Stimulated activated naive B cell treated with anti-CD40 and anti-IgM and Interleukin-4, amounts not matched to agents 10 μg/mL and 1 μg/mL and 100 μg/mL, for 72 hours (primary cell): ENCODE results near the gene PLCL2.
A peak's percentile ranks its signal among the peaks of the same experiment; 100 is the strongest.

Source experiments
- ATAC-seq, 2 donors: fragments of 150-1000 bp; cut with Tn5 transposase; replicated peaks; 2 replicates each; pipeline ENCODE4 v1.10.0; 2021; ENCODE audit warnings: moderate library complexity in 1 of 2
- DNase-seq: peaks from one replicate; pipeline ENCODE4 v3.0.0; 2021
- H3K27ac Mint-ChIP-seq: one replicate; pipeline ENCODE4 v1.8.0; 2022; ENCODE audit warnings: mild to moderate bottlenecking, mixed read lengths
- H3K27me3 Mint-ChIP-seq, 2 donors: one replicate each; pipeline ENCODE4 v1.8.0; 2022; ENCODE audit warnings: mixed read lengths in 2 of 2
- H3K36me3 Mint-ChIP-seq, 2 donors: one replicate each; pipeline ENCODE4 v1.8.0; 2022; ENCODE audit warnings: mixed read lengths in 2 of 2, mild to moderate bottlenecking in 1 of 2
- H3K4me1 Mint-ChIP-seq, 2 donors: one replicate each; pipeline ENCODE4 v1.8.0; 2022; ENCODE audit warnings: mixed read lengths in 2 of 2, mild to moderate bottlenecking in 1 of 2
- H3K4me3 Mint-ChIP-seq, 2 donors: one replicate each; pipeline ENCODE4 v1.8.0; 2022; ENCODE audit warnings: mild to moderate bottlenecking in 2 of 2, mixed read lengths in 2 of 2, moderate library complexity in 1 of 2
- H3K9me3 Mint-ChIP-seq, 2 donors: one replicate each; pipeline ENCODE4 v1.8.0; 2022; ENCODE audit warnings: mixed read lengths in 2 of 2, mild to moderate bottlenecking in 1 of 2

PLCL2 gene

DNA sequence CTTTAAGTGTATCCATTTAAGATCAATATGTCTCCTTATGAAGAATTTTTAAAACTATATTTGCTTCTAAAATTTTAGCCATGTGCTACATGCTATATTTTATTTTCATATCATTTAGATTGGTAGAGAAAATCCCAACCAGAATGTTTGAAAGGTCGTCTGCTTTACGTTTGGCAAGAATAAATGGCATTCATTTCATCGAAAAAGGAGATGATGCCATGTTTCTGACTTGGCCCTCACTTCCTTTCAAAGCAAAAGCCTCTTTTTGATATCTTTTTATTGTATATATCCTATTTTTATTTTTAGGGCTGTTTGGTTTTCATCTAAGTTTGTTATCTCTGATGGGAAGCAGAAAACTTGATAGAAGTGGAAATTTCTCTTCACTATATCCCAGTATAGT is 176.2 kb downstream of the PLCL2 start:
- H3K4me1 Mint-ChIP-seq, result peaks cover 7 to 13% of the 10 kb centered on the region in 2 donors
- H3K4me3 Mint-ChIP-seq, result no peak overlapping the region
- no peak overlapping the region for H3K27ac Mint-ChIP-seq
- ATAC-seq (no peak), DNase-seq (no peak)
- no peaks in the 10 kb centered on the region for H3K27me3 Mint-ChIP-seq
- H3K36me3 Mint-ChIP-seq, result peaks cover 33 to 48% of the 10 kb centered on the region in 2 donors
- peaks cover 0 to 2% of the 10 kb centered on the region in 2 donors for H3K9me3 Mint-ChIP-seq

DNA sequence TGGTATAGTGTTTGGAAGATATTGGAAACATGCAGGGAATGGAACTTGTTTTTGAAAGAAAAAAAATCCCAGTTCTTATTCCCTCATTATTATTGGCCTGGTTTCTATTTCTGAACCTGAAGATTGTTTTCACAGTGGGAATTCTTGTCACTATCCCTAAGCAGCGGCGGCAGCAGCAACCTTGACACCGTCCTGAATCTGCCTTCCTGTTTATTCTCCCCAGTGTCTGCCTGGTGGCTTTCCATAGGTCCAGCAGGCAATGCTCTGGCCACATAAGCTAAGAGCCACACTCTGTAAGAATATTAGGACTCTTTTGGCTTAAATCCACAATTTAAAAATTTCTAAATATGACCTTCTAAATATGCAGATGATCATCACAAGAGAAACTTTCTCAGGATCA is 178.0 kb downstream of the PLCL2 start:
- H3K36me3 Mint-ChIP-seq, result peaks cover 29 to 47% of the 10 kb centered on the region in 2 donors
- DNase-seq, result no peak
- H3K4me3 Mint-ChIP-seq, result no peak overlapping the region
- H3K27ac Mint-ChIP-seq, result no peak overlapping the region
- H3K4me1 Mint-ChIP-seq, result peaks cover 7 to 13% of the 10 kb centered on the region in 2 donors
- peaks cover 0 to 2% of the 10 kb centered on the region in 2 donors for H3K9me3 Mint-ChIP-seq
- H3K27me3 Mint-ChIP-seq, result no peaks in the 10 kb centered on the region
- ATAC-seq, result no peak

DNA sequence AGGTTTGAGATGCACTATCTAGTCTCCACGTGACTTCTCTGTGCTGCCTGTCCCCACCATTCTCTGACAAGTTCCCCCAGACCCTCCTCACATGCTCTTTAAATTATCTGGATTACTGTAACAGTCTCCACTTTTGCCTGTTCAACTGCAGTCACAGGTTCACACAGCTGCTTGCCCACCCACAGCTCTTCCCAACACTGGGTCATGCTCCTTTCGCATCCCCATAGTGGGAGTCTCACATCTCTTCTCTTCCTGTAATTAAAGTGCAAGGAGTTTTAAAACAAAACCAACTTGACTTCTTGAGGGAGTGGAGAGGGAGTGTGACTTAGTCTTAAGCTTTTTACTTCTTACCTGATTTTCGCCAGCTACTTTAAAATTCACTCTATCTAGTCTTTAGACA is 178.8 kb downstream of the PLCL2 start:
- Mint-ChIP-seq H3K9me3 (peaks cover 0 to 2% of the 10 kb centered on the region in 2 donors), H3K27ac (peak overlapping the region; percentile 61), H3K4me1 (peaks cover 7 to 13% of the 10 kb centered on the region in 2 donors), H3K27me3 (no peaks in the 10 kb centered on the region), H3K4me3 (no peak overlapping the region), H3K36me3 (peaks cover 29 to 46% of the 10 kb centered on the region in 2 donors)
- no peak for ATAC-seq
- no peak for DNase-seq

- ATAC-seq (no peak), DNase-seq (no peak)
- no peak overlapping the region for H3K27ac Mint-ChIP-seq
- H3K4me1 Mint-ChIP-seq, result peaks cover 8 to 13% of the 10 kb centered on the region in 2 donors
- peaks cover 0 to 2% of the 10 kb centered on the region in 2 donors for H3K9me3 Mint-ChIP-seq
- no peaks in the 10 kb centered on the region for H3K27me3 Mint-ChIP-seq
- H3K4me3 Mint-ChIP-seq, result no peak overlapping the region
- peaks cover 36 to 48% of the 10 kb centered on the region in 2 donors for H3K36me3 Mint-ChIP-seq
Measured at GRCh38 chr3:17065315-17065714, 180.6 kb downstream of the PLCL2 start.

GRCh38 chr3:17065881-17066280 is 181.1 kb downstream of the PLCL2 start:
- ATAC-seq (no peak), DNase-seq (no peak)

DNA sequence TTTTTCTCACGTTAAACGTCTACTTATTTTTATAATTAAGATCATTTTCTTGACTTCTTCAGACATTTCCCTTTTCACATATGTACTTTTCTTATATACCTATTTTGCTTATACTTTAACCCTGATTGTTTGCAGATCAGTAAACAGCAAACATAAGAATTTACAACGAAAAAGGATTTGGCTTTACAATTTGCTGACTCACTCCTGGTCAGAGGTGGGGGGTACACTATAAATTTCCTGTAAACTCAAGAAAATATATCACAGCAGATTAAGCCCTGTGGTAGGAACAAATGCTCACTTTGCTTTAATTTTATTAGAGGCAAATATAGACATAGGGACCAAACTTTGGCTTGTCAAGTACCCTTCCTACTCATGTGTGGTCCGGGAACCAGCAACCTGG is 185.0 kb downstream of the PLCL2 start:
- peaks cover 6 to 9% of the 10 kb centered on the region in 2 donors for H3K4me1 Mint-ChIP-seq
- no peak overlapping the region for H3K4me3 Mint-ChIP-seq
- H3K9me3 Mint-ChIP-seq, result peaks cover 0 to 2% of the 10 kb centered on the region in 2 donors
- ATAC-seq, result no peak
- no peaks in the 10 kb centered on the region for H3K27me3 Mint-ChIP-seq
- DNase-seq, result no peak
- no peak overlapping the region for H3K27ac Mint-ChIP-seq
- peaks cover 32 to 53% of the 10 kb centered on the region in 2 donors for H3K36me3 Mint-ChIP-seq

More at GRCh38 chr3:17065881-17066280, 181.1 kb downstream of the PLCL2 start:
- H3K4me1 Mint-ChIP-seq, result peaks cover 9 to 13% of the 10 kb centered on the region in 2 donors
- peaks cover 40 to 53% of the 10 kb centered on the region in 2 donors for H3K36me3 Mint-ChIP-seq
- H3K27me3 Mint-ChIP-seq, result no peaks in the 10 kb centered on the region
- peaks cover 0 to 2% of the 10 kb centered on the region in 2 donors for H3K9me3 Mint-ChIP-seq
- no peak overlapping the region for H3K4me3 Mint-ChIP-seq
- H3K27ac Mint-ChIP-seq, result no peak overlapping the region

GRCh38 chr3:17070161-17070959 is 185.6 kb downstream of the PLCL2 start:
- Mint-ChIP-seq H3K27me3 (no peaks in the 10 kb centered on the region), H3K9me3 (peaks cover 0 to 2% of the 10 kb centered on the region in 2 donors), H3K27ac (peak overlapping the region; percentile 39), H3K36me3 (peaks cover 34 to 54% of the 10 kb centered on the region in 2 donors), H3K4me1 (peaks cover 6 to 9% of the 10 kb centered on the region in 2 donors), H3K4me3 (no peak overlapping the region)
- ATAC-seq (no peak), DNase-seq (no peak)

GRCh38 chr3:17074559-17074958 is 189.8 kb downstream of the PLCL2 start:
- DNase-seq, result no peak
- no peak for ATAC-seq
- peaks cover 0 to 2% of the 10 kb centered on the region in 2 donors for H3K9me3 Mint-ChIP-seq
- H3K4me3 Mint-ChIP-seq, result no peak overlapping the region
- no peak overlapping the region for H3K27ac Mint-ChIP-seq
- H3K27me3 Mint-ChIP-seq, result no peaks in the 10 kb centered on the region
- H3K36me3 Mint-ChIP-seq, result peaks cover 39 to 56% of the 10 kb centered on the region in 2 donors
- H3K4me1 Mint-ChIP-seq, result peaks cover 6 to 24% of the 10 kb centered on the region in 2 donors

- DNase-seq (no peak), ATAC-seq (no peak)
- no peak overlapping the region for H3K27ac Mint-ChIP-seq
- H3K9me3 Mint-ChIP-seq, result peaks cover 0 to 2% of the 10 kb centered on the region in 2 donors
- no peak overlapping the region for H3K4me3 Mint-ChIP-seq
- peaks cover 4 to 24% of the 10 kb centered on the region in 2 donors for H3K4me1 Mint-ChIP-seq
- no peaks in the 10 kb centered on the region for H3K27me3 Mint-ChIP-seq
- peaks cover 44 to 58% of the 10 kb centered on the region in 2 donors for H3K36me3 Mint-ChIP-seq
Measured at GRCh38 chr3:17075358-17075757, 190.6 kb downstream of the PLCL2 start.

DNA sequence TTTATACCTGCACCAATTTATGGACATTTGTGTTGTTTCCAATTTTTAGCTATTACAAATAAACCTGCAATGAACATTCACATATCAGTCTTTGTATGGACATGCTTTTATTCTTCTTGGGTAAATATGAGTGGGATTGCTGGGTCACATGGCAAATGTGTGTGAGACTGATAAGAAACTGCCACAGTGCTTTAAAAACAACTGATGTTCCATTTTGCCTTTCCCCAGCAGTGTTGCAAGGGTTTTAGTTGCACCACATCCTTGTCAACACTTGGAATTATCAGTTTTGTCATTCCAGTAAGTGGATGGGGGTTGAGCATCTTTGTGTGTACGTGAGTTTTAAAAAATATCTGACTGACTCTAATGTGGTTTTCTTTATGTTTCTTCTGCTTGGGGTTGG is 191.2 kb downstream of the PLCL2 start:
- DNase-seq (no peak), ATAC-seq (no peak)
- no peak overlapping the region for H3K4me3 Mint-ChIP-seq
- peaks cover 4 to 24% of the 10 kb centered on the region in 2 donors for H3K4me1 Mint-ChIP-seq
- no peaks in the 10 kb centered on the region for H3K27me3 Mint-ChIP-seq
- H3K9me3 Mint-ChIP-seq, result peaks cover 0 to 2% of the 10 kb centered on the region in 2 donors
- no peak overlapping the region for H3K27ac Mint-ChIP-seq
- H3K36me3 Mint-ChIP-seq, result peaks cover 42 to 55% of the 10 kb centered on the region in 2 donors

DNA sequence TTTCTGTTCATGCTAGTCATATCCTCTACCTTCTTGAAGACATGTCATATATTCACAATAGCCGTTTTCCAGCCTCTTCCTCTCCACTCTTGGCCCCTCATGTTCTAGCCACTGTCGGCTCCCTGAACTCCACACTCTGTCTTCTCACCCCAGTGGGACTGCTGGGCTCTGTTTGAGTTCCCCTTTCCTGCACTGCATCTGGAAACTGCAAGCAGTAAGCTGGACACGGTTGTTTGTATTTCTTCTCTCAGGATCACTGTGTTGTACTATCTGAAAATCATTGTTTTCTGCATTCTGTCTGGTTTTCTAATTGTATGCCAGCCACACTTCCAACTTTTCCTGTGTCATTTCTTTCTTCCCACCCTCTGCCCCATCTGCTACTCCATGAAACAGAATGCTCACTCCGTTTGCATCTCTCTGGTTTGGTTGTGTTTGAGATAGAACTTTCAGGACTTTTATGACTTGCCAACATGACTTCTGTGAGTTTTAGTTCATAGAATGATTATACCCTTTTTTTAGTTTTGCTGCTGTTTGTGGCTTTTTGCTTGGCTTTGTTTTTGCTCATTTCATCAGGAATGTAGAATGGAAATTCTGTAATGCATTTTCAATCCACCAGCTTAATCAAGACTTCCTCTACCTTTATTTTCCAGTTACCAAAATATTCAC is 192.3 kb downstream of the PLCL2 start:
- Mint-ChIP-seq H3K9me3 (peaks cover 0 to 2% of the 10 kb centered on the region in 2 donors), H3K4me3 (no peak overlapping the region), H3K27ac (no peak overlapping the region), H3K4me1 (peaks cover 4 to 24% of the 10 kb centered on the region in 2 donors), H3K36me3 (peaks cover 45 to 59% of the 10 kb centered on the region in 2 donors), H3K27me3 (no peaks in the 10 kb centered on the region)
- no peak for ATAC-seq
- DNase-seq, result no peak

DNA sequence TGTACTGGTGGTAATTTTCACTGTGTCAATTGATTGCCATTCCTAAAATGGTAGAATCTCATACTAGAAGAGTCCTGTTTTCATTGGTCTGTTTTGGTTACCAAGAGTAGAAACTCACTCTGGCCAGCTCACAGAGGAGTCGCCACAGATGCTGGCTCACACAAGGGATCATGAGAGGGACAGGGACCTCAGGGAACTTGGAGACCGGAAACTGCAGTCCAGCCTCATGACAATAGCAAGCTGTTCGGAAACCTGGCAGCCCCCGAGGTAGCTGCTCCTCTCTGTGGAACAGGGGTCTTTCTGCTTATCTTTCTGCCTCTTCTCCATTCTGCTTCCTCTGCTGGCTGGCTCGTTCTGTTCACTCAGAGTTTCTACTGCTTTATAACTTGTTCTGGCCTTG is 192.9 kb downstream of the PLCL2 start:
- no peak overlapping the region for H3K4me3 Mint-ChIP-seq

DNA sequence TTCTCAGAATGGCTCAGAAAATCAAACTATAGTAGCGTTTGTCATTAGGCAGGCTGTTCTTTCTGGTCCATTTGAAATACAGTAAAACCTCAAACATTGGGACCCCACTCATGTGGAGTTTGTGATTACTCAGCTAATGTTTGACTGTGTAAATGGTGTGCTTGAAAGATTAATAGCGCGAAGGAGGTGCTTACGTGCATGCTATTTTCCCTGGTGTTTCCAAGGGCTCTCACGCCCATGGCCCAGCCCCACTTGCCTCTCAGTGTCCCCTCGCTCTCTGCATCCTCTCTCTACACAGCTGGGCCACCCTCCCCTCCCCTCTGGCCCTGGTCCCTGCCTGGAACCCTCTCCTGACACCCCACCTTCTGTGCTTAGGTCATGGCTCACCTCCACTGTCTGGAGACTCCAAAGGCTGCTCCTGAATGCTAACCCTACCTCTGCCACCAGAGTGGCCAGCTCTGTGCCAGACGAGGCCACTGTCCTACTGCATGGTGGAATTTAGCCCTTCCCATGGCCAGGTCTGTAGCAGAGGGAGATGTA is 194.2 kb downstream of the PLCL2 start:
- H3K4me3 Mint-ChIP-seq, result no peak overlapping the region

More for the DNA sequence above, 192.9 kb downstream of the PLCL2 start:
- Mint-ChIP-seq H3K27me3 (no peaks in the 10 kb centered on the region), H3K27ac (no peak overlapping the region), H3K9me3 (peaks cover 0 to 2% of the 10 kb centered on the region in 2 donors), H3K36me3 (peaks cover 45 to 59% of the 10 kb centered on the region in 2 donors), H3K4me1 (peaks cover 4 to 24% of the 10 kb centered on the region in 2 donors)
- DNase-seq (no peak), ATAC-seq (no peak)

DNA sequence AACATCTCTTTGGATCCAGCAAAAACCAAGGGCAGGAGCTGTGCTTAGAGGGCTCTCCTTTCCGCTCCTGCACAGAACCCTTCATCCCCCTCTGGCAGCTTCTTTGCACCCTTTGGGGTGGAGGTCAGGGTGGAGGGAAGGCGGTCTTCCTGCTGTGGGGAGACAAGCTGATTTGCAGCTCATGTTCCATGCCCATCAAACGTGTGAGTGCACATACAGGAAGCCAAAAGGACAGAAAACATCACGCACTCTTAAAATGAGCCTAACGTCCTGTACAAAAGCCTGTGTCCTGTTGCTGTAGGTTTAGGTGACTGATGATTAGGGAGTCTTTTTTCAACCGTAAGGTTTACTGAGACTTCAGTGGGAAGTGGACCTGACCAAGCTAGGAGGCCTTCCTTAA is 195.2 kb downstream of the PLCL2 start:
- no peaks in the 10 kb centered on the region for H3K27me3 Mint-ChIP-seq
- no peak overlapping the region for H3K4me3 Mint-ChIP-seq
- no peak for ATAC-seq
- H3K36me3 Mint-ChIP-seq, result peaks cover 49 to 62% of the 10 kb centered on the region in 2 donors
- DNase-seq, result no peak
- no peak overlapping the region for H3K27ac Mint-ChIP-seq
- H3K4me1 Mint-ChIP-seq, result peaks cover 2 to 24% of the 10 kb centered on the region in 2 donors
- no peaks in the 10 kb centered on the region for H3K9me3 Mint-ChIP-seq

More for the DNA sequence above, 194.2 kb downstream of the PLCL2 start:
- DNase-seq, result no peak
- H3K4me1 Mint-ChIP-seq, result peaks cover 2 to 24% of the 10 kb centered on the region in 2 donors
- H3K27me3 Mint-ChIP-seq, result no peaks in the 10 kb centered on the region
- no peaks in the 10 kb centered on the region for H3K9me3 Mint-ChIP-seq
- peak overlapping the region; percentile 82 for H3K27ac Mint-ChIP-seq
- peaks cover 50 to 60% of the 10 kb centered on the region in 2 donors for H3K36me3 Mint-ChIP-seq
- no peak for ATAC-seq
